ENCODE results near the gene CALCB.
"Not testable (repeated sequence)": the region's sequence is repeated elsewhere in the genome, so short reads cannot be mapped to it uniquely, and the experiment has no call there.

CALCB gene, protein sequence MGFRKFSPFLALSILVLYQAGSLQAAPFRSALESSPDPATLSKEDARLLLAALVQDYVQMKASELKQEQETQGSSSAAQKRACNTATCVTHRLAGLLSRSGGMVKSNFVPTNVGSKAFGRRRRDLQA

DNA sequence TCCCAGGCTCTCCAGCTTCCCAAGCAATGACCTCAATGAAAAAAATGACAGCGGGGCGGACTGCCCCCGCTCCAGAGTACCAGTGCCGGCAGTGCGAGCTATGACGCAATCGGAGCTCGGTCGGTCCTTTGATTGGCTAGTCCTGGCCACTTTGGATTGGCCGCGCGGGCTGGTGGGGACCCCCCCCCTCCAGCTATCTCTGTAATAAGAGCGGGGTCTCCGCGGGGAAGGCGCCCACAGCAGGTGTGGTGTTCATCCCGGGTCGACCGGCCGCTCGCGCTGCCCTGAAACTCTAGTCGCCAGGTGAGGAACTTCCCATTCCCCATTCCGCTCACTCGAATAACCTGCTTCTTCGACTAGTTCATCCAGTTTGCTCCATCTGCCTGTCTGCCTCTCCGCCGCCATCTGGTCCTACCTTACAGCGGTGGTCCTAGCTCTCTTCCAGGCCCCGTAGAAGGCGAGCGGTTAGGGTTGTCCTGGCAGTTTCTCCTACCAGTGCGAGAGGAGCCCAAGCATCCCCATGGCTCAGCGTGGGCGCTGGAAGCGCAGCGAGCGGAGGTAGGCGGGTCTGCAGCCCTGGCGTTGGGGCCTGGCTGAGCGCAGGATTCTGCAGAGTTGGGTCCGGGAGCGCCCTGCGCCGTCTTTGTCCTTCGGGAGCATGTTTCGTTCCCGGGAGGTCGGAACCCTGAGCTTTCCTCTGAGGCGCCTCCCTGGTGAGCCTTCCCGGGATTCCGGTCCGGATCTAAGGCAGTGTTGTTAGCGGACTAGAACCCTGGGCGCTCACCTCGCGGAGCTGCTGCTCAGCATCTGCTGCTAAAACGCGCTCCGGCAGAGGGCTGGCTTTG is at the start of gene CALCB:
Gene CALCB, plus strand, starts transcription at position 233 of the 845 bp plus-strand sequence. CDS start 1,126 bp downstream, outside the sequence.
- no peak for DNase-seq

DNA sequence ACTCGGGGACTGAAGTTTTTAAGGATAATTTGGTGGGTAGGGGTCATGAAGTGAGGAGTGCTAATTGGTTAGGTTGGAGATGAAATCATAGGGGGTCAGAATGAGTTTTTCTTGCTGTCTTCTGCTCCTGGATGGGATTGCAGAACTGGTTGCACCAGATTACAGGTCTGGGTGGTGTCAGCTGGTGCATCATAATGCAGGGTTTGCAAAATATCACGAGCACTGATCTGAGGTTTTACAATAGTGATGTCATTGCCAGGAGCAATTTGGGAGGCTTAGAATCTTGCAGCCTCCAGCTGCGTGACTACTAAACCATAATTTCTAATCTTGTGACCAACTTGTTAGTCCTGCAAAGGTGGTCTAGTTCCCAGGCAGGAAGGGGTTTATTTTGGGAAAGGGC is 46.4 kb upstream of the CALCB start:
- DNase-seq: no peak

DNA sequence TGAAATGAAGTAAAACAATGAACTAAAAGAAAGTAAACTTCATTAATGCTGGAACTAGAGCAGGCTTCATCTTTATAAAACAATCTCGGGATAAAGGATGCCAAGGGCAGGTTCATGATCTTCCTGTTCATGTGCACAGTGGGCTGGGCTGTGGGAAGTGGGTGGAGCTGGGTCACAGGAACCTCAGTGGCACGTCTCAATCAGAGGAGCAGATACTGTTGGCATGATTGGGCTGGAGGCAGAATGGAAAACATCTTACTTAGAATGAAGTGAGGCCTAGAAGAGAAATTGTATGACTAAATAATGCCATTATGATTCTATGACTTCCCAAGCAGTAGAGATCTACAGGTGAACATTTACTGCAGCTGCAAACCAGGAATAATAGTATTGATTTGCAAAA is 45.4 kb upstream of the CALCB start:
- no peak for DNase-seq

DNA sequence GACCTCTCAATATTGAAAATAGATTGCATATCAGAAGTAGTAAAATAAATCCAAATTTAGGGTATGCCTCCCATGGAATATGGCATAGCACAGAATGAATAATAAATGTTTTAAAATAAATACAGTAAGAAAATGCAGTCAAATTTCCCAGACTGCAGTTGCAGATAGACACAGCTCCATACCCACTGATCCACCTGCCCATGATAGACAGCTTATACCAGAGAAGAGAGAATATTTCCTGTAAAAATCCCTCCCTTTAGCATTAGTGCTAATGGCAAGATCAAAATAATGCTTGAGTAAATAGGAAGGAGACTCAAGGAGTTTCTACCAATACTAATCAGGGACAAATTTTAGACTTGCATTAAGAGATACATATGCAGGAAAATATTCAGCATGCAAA is 45.0 kb upstream of the CALCB start:
- no peak for DNase-seq

DNA sequence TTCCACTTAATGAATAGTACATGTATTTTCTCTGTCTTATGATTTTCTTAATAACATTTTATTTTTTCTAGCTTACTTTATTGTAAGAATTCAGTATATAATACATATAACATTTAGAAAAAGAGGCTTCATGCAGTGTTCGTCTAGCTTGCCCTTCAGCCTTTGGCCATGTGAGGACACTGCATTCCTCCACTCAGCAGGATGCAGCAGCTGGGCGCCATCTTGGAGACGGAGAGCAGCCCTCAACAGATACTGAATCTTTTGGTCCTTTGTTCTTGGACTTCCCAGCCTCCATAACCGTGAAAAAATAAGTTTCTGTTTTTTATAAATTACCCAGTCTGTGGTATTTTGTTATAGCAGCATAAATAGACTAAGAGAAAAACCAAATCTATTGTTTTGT is 41.4 kb upstream of the CALCB start:
- DNase-seq: not testable (repeated sequence)

DNA sequence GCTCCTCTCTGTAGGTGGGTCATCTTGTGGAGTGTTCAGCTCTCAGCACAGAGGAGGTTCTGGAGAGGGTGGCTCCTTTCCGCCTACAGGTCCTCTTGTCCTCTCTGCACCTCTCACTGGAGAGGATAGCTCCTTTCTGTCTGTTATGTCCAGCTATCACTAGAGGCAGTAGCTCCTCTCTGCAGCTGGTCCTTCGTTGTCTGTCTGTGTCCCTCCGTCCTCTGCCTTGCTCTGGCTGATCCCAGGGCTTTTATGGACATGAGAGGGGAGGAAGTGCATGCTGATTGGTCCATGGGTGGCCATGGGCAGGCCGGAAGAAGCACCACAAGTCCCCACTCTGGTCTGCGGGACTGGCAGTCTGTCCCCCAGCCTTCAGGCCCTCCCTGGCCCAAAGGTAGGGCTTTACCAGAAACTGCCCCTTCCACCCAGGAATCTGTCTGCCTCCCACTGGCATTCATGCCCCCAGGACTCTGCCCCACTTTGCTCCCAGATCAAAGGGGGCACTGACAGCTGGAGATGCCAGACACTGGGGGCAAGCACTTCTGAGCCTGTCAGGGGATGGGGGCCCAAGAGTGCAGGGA is 38.6 kb upstream of the CALCB start:
- DNase-seq: no peak

DNA sequence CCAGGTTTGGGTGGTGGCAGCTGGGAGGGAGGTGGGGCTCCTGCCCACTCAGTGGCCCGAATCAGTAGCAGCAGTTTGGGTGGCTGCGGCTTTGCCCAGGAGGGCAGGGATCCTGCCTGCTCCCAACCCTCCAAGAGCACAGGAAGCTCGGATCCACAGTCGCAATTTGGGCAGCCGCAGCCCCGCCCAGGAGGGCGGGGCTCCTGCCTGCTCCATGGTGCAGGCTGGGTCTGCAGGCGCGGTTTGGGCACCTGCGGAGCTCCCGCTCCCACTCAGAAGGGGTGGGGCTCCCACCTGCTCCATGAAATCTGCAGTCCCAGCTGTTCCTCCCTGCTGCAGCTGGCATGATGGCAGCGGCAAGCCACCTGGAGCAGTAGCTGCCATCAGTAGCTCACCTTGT is 38.1 kb upstream of the CALCB start:
- peak; percentile 38 for DNase-seq

DNA sequence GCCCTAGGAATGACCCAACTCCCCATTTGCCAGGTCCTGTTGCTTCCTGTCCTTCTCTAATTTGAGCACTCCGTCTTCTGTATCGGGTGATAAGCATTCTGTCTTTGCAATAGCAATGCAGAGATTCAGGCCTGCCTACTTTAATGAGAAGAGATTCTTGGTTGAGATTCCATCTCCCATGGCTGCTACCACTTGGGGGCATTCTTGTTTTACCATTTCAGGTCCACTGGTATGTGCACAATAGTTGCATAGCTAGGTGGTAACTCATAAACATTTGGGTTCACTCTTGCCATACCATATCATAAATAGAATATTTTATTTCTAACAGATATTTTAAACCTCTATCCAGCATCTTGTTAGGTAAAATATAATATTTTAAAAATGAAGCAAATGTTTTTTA is 34.4 kb upstream of the CALCB start:
- no peak for DNase-seq

DNA sequence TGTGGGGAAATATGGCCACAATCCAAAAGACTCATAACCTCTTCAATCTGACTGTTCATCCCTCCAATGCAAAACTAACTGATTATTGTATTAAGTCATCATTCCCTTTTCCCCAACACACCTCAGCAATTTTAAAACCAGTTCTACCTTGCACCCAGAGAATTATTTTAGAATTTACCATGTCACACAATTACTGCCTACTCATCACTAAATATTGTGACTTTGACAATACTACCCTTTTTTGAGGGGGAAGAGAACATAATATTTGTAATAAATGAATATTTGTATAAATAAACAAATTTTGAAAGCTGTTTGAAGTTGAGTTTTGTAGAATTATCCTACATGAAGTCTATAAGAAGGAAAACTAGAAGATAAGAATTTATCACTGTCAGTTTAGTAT is 28.2 kb upstream of the CALCB start:
- DNase-seq: no peak

DNA sequence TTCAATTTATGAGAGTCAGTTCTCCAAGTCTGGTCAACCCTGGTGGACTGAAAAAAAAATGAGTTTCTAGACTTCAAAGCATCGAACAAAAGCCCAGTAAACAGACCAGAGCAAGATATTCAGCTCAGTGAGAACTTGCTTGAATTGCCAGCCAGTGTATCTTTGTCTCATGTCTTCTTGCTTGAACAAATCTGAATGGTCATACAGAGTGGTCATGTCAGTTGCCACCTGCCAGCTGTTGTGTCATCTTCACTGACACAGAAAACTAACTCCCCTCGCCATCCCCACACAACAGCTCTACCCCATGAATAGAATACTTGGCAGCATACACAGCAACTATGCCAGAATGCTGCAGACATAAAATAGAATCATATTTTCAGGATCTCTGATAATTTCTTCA is 27.5 kb upstream of the CALCB start:
- DNase-seq: no peak

DNA sequence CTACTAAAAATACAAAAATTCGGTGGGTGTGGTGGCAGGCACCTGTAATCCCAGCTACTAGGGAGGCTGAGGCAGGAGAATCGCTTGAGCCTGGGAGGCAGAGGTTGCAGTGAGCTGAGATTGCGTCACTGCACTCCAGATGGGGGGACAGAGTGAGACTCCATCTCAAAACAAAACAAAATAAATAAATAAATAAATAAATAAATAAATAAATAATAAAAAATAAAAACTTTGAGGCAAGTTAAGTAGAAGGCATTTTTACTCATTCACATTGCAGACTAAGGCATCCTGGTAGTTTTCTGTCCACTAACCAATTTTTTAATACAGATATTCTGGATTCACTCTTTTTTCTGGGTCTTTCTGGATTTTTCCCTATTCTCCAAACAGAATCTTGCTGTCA is 26.7 kb upstream of the CALCB start:
- not testable (repeated sequence) for DNase-seq

DNA sequence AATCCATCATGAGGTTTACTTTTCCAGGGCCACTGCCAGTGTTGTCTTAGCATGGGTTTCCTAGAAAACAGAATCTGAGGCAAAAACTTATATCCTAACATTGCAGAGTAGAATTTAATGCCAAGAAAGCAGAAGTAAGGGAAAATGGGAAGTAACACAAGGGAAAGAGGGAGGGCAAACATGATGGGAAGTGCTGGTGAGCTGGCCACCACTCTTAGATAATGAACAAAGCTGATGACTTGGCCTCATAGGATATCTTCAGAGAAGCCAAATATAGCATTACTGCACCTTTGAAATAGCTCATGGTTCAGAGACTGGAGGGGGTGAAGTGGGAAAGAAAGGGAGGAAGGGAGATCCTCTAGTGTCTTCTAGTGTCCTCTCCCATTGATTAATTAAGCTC is 24.8 kb upstream of the CALCB start:
- no peak for DNase-seq

DNA sequence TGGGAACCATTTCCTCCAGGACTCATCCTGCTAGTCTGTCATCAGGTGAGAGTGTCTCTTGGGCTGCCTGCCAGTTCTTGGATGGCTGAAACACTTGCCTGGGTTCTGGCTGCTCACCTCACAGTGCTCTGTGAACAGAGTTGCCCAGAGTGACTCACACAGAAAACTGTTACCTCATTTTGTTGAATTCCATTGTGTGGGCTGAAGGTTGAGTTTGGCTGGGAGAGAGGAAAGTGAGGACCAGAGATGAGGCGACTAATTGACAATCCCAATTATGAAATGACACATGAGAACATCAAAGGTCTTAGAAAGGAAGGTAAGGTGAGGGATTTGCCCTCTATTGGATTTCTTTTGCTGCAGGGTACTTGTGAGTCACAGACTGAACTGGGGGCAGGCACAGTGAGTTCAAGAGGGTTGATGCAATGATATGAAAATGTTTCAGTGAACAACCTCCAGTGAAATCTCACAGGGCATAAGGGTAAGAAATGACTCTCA is 20.2 kb upstream of the CALCB start:
- DNase-seq: no peak

DNA sequence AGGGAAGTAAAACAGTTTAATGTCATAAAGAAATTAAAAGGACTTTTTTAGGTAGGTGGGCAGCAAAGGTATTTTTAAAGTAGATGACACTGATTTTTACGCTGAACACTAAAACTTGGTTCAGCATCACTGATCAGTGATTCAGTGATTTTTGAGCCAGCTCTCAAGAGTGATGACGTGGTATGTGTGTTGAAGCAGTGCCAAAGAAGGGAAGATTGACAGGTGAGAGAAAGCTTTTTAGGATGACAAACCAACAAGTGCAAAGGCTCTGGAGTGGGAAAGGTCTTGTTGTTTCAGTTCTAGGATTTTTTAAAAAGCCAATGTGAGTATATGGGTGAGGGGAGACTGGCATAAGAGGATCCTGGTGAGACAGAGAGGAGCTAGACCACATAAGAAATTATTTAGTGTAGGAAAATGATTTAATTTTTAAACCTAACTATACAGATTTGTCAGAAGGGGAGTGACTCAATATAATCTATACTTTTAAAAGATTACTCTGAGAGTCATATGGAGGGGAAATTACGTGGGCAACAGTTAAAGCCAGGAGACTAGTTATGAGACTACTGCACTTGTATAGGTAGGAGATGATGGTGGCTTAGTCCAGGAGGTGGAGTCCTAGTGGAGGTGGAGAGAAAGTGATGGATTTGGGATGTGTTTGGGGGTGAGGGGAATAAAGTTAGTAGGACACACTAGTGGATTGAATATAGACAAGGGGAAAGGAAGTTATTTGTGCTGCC is 17.6 kb upstream of the CALCB start:
- no peak for DNase-seq

DNA sequence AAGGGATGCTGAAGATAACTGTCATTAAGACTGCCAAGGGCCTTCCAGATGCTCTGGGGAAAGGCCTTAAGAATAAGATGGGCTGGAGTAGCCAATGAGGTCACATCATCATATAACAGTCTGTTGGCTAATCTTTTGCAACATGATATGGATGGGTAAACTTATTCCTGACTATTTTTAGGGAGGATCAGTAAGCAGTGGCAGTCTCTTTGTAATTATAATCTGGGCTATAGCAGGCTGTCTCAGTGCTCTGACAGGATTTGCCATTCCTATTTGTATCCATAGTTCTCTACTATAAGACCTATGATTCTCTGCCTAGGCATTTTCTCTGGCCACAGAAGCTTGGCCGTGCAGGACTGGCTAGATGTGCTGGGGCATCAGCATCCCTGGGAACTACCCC is 16.1 kb upstream of the CALCB start:
- no peak for DNase-seq

DNA sequence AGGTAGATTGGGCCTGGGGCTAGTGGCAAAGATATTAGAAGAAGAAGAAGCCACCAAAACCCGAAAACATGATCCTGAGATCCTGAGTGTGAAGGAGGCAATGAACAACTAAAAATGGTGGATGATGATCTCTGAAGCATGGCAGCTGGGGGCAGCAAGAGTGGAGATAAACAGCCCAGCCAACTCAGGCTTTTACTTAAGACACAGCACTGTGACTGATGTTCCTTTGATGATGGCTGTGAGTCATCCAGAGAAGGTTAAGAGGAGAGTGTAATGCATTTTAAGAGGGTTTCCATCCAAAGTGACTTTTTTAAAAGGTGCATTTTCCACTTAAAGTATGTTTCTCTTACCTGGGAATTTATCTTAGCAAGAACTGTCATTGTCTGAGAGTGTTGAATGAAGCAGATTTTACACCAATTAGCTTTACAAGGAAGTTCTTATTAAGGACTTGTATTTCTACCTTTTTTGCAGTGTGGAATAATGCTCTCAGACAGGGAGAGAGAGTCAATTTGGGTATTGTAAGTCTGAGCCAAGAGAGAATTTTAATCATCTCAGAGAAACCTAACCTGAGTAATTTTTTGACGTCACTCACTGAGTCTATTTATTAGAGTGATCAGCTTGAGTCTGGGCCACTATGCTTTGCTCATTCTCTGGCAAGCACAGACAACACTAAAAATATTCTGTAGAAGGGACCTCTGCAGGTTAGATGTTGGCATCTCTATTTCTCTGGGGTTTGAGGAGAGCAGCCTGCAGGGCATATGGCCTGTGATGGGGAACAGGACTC is 14.1 kb upstream of the CALCB start:
- DNase-seq: no peak

DNA sequence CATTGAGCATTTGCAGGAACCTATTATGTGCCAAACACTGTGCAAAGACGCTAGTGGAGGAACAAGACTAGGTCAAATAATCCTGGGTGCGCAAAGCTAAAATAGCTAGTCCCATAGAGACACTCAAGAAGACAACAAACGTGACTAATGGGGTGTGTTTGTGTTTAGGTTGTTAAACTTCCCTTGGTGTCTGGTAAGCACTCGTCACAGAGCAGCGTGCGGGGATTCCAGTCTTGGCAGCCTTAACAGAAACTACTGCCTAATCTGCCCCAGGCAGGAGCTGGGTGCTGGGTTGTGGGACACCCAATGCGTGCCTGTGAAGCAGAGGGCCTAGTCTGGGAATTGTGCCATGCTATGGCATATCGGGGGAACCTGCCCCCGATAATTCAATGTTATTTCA is 10.8 kb upstream of the CALCB start:
- DNase-seq: no peak

DNA sequence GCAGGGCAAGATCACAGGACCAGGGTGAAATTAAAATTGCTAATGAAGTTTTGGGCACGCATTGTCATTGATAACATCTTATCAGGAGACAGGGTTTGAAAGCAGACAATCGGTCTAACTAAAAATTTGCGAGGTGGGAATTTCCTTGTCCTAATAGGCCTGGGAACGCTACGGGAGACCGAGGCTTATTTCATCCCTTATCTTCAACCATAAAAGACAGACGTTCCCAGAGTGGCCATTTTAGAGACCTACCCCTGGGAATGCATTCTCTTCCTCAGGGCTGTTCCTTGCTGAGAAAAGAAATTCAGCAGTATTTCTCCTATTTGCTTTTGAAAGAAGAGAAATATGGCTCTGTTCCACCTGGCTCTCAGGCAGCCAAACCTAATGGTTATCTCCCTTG is 3.6 kb upstream of the CALCB start:
- DNase-seq: not testable (repeated sequence)

DNA sequence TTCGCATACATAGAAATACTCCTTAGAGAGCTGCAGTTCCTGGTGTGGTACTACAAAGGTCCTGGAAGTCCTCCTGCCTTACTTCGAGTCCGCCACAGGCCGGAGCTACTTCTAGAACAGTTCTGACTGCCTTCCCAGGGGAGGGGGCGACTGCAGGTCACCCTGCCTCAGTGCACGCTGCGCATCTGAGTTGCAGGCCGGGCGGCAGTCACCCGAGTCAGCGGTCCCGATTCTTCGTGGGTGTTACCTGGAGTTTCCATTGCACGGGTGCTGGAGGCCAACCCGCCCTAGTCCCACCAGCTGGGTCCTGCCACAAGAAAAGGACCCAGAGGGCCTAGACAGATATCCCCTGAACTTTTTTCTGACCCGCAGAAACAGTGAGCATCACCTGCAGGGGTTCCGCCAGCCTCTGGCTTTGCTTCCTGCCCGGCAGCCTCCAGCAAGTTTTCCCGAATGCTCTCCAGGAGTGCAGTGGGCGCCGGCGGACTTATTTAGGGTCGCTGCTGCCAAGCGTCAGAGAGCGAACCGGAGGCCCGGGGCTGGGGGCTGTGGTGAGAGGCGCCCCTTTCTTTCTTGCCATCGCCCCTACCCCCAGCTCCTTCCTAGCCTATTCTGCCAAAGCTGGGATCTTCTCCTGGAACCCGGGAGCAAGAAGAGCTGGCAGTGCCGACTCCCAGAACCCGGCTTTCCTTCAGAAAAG is 1.7 kb upstream of the CALCB start:
- DNase-seq: no peak

DNA sequence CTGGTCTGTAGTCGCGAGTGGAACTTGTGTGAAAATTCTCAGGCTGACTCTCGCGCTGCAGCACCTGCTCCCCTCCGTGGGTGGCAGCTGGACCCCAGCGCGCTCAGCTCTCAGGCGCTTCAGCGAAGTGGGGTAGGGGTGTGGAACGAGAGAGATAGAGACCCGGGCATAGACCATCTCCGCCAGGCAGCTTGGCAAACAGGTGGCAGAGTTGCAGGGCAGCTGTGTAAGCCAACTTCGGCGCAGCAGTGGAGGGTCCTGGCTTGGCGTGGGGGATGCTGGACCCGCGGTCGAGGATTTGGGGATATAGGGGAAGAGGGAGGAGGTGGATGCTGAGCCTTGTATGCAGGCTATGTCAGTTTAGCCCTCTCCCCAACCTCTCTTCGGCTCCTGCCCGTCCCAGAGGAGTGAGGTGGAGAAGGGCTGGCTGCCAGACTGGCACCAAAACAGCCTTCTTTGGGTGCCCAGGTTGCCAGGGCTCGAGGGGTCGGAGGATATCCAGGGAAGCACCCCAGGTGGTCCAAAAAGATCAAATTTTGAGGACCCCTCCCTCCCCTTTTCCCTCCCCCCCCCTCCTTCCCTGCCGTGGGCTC is 746 bp upstream of the CALCB start:
- DNase-seq: no peak
